Activated CD4-positive, alpha-beta T cell treated with anti-CD3 and anti-CD28 coated beads for 1 hour (primary cell): ENCODE measurements around the gene CCNG2.
A peak's percentile ranks its signal among the peaks of the same experiment; 100 is the strongest.
"Not testable (repeated sequence)": the region's sequence is repeated elsewhere in the genome, so short reads cannot be mapped to it uniquely, and the experiment has no call there.

ENCODE experiments used
- DNase-seq: peaks from one replicate; pipeline ENCODE4 v3.0.0-alpha.2; 2020

CCNG2 gene

GRCh38 chr4:77156912-77157858, at the start of gene CCNG2:
CCNG2 (plus strand) TSS chr4:77157207; CDS start chr4:77158533, 1,326 bp downstream.
- peak; percentile 76 for DNase-seq

GRCh38 chr4:77110730-77111129, 46.3 kb upstream of the CCNG2 start:
- no peak for DNase-seq

GRCh38 chr4:77113069-77113468, 43.9 kb upstream of the CCNG2 start:
- DNase-seq, result no peak

- DNase-seq, result no peak
Measured at GRCh38 chr4:77117721-77118120, 39.3 kb upstream of the CCNG2 start.

- no peak for DNase-seq
Measured at GRCh38 chr4:77120886-77121508, 36.0 kb upstream of the CCNG2 start.

- DNase-seq, result no peak
Measured at GRCh38 chr4:77121736-77122240, 35.2 kb upstream of the CCNG2 start.

GRCh38 chr4:77122656-77123055, 34.4 kb upstream of the CCNG2 start:
- no peak for DNase-seq

GRCh38 chr4:77123411-77123810, 33.6 kb upstream of the CCNG2 start:
- DNase-seq, result no peak

GRCh38 chr4:77124576-77124975, 32.4 kb upstream of the CCNG2 start:
- DNase-seq, result no peak

GRCh38 chr4:77125961-77126360, 31.0 kb upstream of the CCNG2 start:
- DNase-seq, result no peak

- DNase-seq, result no peak
Measured at GRCh38 chr4:77126809-77127208, 30.2 kb upstream of the CCNG2 start.

GRCh38 chr4:77127215-77127614, 29.8 kb upstream of the CCNG2 start:
- no peak for DNase-seq

- no peak for DNase-seq
Measured at GRCh38 chr4:77127837-77128621, 29.0 kb upstream of the CCNG2 start.

GRCh38 chr4:77132652-77133312, 24.2 kb upstream of the CCNG2 start:
- DNase-seq, result no peak

- not testable (repeated sequence) for DNase-seq
Measured at GRCh38 chr4:77137448-77137847, 19.6 kb upstream of the CCNG2 start.

GRCh38 chr4:77141964-77142645, 14.9 kb upstream of the CCNG2 start:
- DNase-seq, result no peak

- DNase-seq, result no peak
Measured at GRCh38 chr4:77142646-77143028, 14.4 kb upstream of the CCNG2 start.

GRCh38 chr4:77143091-77143490, 13.9 kb upstream of the CCNG2 start:
- no peak for DNase-seq

GRCh38 chr4:77145842-77146185, 11.2 kb upstream of the CCNG2 start:
- no peak for DNase-seq

GRCh38 chr4:77146186-77147078, 10.6 kb upstream of the CCNG2 start:
- no peak for DNase-seq
